T follicular helper cell (primary cell): ENCODE results near the gene EXOC7.

Experiments
- DNase-seq: peaks from one replicate; pipeline ENCODE4 v3.0.0-alpha.2; 2020; ENCODE audit warnings: low read depth

EXOC7 gene

DNA sequence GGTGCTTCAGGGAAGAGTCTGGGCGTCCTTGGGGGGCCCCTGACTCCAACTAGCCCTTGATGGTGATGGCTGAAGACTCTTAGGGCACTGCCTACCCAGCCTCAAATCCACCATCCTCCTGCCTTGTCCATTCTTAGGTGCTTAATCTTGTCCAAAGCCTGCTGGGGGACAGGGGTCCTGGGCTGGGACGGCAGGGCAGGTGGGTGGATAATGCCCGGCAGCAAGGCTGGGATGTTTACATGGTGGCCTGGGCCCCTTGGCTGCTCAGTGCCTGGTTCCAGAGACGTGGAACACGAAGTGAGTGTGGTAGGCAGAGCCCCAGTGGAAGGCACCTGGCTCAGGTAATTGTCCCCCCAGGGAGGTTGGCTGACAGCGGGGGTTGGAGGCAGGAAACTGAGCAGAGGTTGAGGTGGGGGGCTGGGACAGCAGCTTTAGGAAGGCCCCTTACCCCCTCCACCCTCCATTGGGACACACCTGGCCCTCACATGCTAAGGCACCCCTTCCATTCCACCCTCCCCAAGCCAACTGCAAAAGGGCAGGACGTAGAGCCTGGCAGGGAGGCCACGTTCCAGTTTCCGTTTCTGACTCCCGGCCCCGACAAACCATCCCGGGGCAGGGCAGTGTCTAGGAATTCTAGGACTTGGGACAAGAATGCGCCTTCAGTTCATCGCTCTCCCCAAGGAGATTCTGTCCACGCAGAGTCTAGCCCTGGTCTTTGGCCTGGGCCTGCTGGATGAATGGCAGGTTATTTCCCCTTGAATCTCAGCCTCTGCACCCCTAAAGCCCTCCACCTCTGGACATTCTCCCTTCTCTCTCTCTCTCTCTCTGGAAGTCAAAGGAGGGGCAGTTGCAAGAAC is 35.5 kb upstream of the EXOC7 start:
- no peak for DNase-seq

DNA sequence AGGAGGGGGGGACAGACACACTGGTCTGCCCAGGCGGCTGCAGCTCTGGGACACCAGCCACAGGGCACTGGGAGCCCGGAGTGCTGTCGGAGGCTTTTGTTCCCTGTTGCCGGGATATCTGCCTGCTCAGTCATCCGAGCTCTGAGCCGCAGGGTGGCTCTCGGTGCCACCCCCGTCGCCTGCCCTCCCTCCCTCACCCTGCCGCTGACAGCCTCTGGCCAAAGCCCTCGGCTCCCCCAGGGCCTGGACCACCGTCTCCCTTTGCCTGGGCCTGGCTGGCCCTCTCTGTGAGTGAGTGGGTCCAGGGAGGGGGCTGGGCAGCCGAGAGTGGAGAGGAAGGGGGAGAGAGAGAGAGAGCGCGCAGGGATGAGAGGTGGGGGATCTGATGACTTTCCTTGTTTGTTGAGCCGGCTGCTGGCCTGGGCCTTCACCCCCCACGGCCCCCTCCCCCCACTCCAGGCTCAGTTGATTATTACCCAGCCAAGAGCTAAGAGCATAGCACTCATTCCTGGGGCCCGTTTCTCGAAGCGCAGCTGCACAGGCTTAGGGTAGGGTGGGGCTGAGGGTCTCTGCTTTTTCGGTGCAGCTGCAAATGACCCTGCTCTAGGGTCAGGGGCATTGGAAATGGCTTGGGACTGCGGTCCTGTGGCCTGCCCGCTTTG is 34.8 kb upstream of the EXOC7 start:
- no peak for DNase-seq

DNA sequence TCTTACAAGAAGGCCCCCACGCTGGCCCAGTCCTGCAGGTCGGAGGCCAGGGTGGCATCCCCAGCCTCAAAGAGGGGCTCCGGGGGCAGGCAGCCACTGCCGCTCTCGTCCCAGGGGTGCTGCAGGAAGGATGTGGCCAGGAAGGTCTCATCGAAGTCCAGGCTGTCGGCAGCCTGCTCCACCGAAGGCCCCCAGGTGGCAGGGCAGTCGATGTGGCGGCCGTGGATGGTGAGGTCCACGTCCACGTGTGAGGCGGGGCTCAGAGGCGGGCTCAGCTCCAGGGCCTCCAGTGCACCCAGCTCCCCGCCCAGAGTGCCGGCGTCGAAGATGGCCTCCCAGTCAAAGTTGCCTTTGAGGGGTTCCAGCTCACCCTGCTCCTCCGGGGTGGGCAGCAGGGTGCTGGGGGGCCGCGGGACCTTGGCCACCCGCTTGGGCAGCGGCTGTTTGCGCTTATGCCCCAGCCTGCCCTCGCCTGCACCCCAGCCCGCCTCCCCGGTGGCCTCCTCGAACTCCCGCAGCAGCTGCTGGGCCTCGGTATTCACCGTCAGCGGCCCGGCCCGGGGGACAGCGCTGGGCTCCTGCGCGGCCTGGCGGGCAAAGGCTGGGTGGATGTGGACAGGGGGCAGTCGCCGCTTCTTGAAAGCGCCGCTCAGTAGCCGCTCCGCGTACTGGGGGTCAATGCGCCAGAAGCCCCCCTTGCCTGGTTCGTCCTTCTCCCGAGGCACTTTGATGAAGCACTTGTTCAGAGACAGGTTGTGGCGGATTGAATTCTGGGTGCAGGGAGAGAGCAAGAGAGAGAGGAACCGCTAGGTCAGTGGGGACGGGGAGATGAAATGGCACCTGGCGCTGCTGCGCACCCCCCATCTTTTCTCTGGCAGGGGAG is 34.0 kb upstream of the EXOC7 start:
- DNase-seq = no peak

DNA sequence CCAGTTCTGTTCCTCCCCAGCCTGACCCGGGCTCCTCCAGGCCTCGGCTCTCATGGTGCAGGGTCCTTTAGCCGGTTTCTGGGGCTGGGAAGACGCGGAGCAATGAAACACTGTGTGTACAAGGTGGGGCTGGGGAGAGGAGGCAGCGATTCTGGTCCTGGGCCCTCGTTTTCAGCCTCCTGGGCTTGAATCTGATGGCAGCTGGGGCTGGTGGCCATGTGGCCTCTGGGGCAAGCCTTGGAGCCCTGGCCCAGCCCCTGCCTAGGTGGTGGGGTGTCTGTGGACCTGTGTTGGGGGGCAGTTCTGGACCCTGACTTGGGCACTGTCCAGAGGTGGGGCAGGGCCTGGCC is 33.4 kb upstream of the EXOC7 start:
- no peak for DNase-seq

GRCh38 chr17:76136276-76137000 is 32.9 kb upstream of the EXOC7 start:
- DNase-seq = no peak

DNA sequence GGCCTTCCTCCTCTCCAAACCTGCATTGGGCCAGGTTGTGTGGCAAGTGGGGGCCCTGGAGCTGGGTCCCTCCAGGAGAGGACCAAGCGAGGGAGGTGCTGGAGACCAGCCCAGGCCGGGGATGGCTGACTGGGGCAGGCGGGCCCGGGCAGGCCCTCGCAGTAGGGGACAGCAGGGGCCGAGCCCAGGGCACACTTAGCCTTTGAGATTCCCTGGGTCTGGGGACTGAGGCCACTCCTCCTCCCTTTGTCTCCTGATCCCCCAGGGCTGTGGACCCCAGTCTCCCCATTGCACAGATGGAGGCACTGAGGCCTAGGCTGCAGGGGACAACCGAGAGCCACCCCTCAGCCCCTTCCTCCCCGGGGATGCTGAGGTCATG is 32.2 kb upstream of the EXOC7 start:
- DNase-seq = no peak

- no peak for DNase-seq
These were observed 31.6 kb upstream of the EXOC7 start for GRCh38 chr17:76134911-76135809.

DNA sequence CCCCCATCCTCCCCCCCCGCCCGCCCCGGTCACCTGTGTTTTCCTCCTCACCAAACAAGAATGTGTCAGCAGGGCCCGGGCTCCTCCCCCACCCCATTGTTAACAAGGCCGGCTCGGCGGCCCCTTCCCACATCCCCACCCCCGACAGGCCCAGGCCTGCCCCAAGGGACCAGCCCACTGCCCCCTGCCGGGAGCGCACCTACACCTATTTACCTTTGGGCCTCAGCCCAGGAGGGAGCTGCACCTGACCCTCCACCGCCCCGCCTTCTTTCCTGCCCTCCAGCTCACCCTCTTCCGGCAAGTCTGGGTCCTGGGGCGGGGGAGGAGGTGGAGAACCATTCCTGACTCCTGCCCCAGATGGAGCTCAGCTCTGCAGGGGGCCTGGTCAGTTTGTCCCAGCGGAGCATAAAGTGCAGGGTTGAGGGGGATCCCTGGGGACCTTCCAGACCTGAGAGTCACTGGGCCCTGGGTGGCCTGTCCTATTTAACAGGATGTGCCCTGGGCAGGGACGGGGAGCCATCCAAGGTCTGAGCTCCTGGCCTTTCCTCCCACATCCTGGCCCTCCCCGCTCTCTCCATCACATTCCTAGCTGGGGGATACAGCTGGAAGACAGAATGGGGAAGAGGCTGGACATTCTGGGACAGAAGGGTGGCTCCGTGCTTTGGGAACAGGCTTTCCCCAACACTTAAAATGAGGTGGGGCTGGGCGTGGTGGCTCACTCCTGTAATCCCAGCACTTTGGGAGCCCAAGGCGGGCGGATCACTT is 29.2 kb upstream of the EXOC7 start:
- no peak for DNase-seq

- no peak for DNase-seq
These were observed 28.3 kb upstream of the EXOC7 start for GRCh38 chr17:76131692-76132573.

GRCh38 chr17:76131051-76131691 is 27.6 kb upstream of the EXOC7 start:
- DNase-seq = no peak

DNA sequence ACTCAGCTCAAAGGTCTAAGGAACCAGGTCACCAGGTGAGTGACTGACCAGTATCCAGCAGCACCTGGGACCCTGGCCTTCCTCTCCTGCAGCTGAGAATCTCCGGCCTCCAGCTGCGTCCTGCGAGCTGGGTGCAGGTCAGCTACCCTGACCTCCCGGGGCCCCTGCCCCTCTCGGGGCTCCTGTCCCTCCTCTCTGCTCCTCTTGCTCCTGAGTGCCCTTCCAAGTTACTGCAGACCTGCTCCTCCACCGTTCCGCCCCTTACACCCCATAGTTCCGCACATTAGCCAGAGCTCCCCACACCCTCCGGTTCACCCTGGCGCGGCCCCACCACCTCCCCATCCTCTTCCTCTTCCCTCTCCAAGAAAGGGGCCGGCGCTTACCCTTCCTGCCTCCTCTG is 26.9 kb upstream of the EXOC7 start:
- DNase-seq = no peak

DNA sequence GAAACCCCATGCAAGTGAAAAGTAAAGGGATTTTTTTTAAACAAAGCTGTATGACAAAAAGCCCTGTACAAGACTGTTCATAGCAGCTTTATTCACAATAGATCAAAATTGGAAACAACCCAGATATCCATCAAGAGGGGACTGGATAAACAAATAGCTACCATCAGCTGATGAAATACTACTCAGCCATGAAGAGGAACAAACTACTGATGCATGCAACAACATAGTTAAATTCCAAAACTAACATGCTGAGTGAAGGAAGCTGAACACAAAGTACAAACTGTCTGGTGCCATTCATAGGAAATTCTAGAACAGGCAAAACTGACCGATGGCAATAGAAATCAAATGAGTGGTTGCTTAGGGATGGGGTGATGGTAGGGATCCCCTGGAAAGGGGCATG is 22.3 kb upstream of the EXOC7 start:
- no peak for DNase-seq

DNA sequence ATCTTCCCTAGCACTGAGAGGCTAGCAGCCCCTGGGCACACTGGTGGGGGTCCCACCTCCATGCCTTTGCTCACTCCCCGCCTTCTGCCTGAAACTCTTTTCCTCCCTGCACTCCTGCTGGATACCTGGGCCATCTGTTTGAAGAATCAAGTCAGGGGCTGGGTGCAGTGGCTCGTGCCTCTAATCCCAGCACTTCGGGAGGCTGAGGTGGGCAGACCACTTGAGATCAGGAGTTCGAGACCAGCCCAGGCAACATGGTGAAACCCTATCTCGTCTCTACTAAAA is 21.7 kb upstream of the EXOC7 start:
- no peak for DNase-seq

- DNase-seq = no peak
These were observed 21.2 kb upstream of the EXOC7 start for GRCh38 chr17:76124582-76125390.

GRCh38 chr17:76123749-76124581 is 20.4 kb upstream of the EXOC7 start:
- DNase-seq = no peak

DNA sequence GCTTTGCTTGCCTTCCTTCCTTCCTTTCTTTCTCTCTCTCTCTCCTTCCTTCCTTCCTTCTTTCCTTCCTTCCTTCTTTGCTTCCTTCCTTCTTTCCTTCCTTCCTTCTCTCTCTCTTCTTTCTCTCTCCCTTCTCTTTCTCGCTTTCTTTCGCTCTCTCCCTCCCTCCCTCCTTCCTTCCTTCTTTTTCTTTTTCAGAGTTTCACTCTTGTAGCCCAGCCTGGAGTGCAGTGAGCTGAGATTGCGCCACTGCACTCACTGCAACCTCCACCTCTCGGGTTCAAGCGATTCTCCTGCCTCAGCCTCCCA is 19.6 kb upstream of the EXOC7 start:
- DNase-seq = no peak

GRCh38 chr17:76122431-76123190 is 19.0 kb upstream of the EXOC7 start:
- DNase-seq = no peak
